Hepatocyte (in vitro differentiated cells): ENCODE data around the gene NMRK1. TPM values are rescaled to one million over a fixed set of nuclear protein-coding genes. Genes with fewer than 3 reads are reported as not detected.

ENCODE experiments used
- DNase-seq: peaks from one replicate; pipeline ENCODE4 v3.0.0-alpha.2; 2016; ENCODE audit warnings: low spot score
- H2AFZ ChIP-seq: fragments of 200-600 bp; sonication (generic); 2 replicates; pipeline ENCODE4 v1.6.0; 2016; ENCODE audit warnings: antibody characterized with exemption, mild to moderate bottlenecking
- H3K27ac ChIP-seq: fragments of 200-600 bp; sonication (generic); 2 replicates; pipeline ENCODE4 v1.5.1; 2016; ENCODE audit warnings: mild to moderate bottlenecking
- H3K27me3 ChIP-seq: fragments of 200-600 bp; sonication (generic); 2 replicates; pipeline ENCODE4 v1.6.1; 2016
- H3K36me3 ChIP-seq: fragments of 200-600 bp; sonication (generic); replicated peaks from 2 replicates; pipeline ENCODE4 v1.5.1; 2016; ENCODE audit warnings: low read depth; ENCODE audit not compliant: insufficient read depth
- H3K4me1 ChIP-seq: fragments of 200-600 bp; sonication (generic); 2 replicates; pipeline ENCODE4 v1.5.1; 2016; ENCODE audit warnings: mild to moderate bottlenecking, moderate library complexity; ENCODE audit not compliant: insufficient read depth
- H3K4me2 ChIP-seq: fragments of 200-600 bp; sonication (generic); 2 replicates; pipeline ENCODE4 v1.6.0; 2016
- H3K4me3 ChIP-seq: fragments of 200-600 bp; sonication (generic); 2 replicates; pipeline ENCODE4 v1.5.1; 2016; ENCODE audit warnings: mild to moderate bottlenecking
- H3K79me2 ChIP-seq: fragments of 200-600 bp; sonication (generic); 2 replicates; pipeline ENCODE4 v1.6.0; 2017; ENCODE audit warnings: mild to moderate bottlenecking
- H3K9me2 ChIP-seq: fragments of 200-600 bp; sonication (generic); replicated peaks from 2 replicates; pipeline ENCODE4 v1.6.0; 2017; ENCODE audit warnings: mild to moderate bottlenecking; ENCODE audit not compliant: insufficient read depth
- H3K9me3 ChIP-seq: fragments of 200-600 bp; sonication (generic); 2 replicates; pipeline ENCODE4 v1.5.1; 2016; ENCODE audit warnings: low read depth, mild to moderate bottlenecking
- H4K20me1 ChIP-seq: fragments of 200-600 bp; sonication (generic); 2 replicates; pipeline ENCODE4 v1.6.0; 2016; ENCODE audit warnings: mild to moderate bottlenecking; ENCODE audit not compliant: insufficient read depth, poor library complexity, severe bottlenecking
- CTCF ChIP-seq: fragments of 200-600 bp; sonication (generic); IDR thresholded peaks from 2 replicates; pipeline ENCODE4 v1.5.1; 2016; ENCODE audit warnings: antibody characterized with exemption, mild to moderate bottlenecking; ENCODE audit not compliant: poor library complexity
- EZH2 ChIP-seq: fragments of 200-600 bp; sonication (generic); IDR thresholded peaks from 2 replicates; pipeline ENCODE4 v1.6.1; 2016; ENCODE audit warnings: antibody characterized with exemption, mild to moderate bottlenecking, borderline replicate concordance
- EZH2phosphoT487 ChIP-seq: fragments of 200-600 bp; sonication (generic); IDR thresholded peaks from one replicate; pipeline ENCODE4 v1.6.1; 2018; ENCODE audit warnings: antibody characterized with exemption, mild to moderate bottlenecking, low read depth, moderate library complexity; ENCODE audit not compliant: unreplicated experiment, severe bottlenecking
- WGBS: methylation state at CpG from one replicate; pipeline ENCODE4 v1.1.6; 2016; ENCODE audit warnings: low lambda C conversion rate; ENCODE audit errors: missing lambda C conversion rate; 5-methylcytosine and 5-hydroxymethylcytosine counted together
- polyA plus RNA-seq: library from polyadenylated mRNA; unstranded; fragments of >200 nt; fragmentation: Nextera tagmentation; extraction: Ambion mirVana; gene quantifications from 2 replicates; pipeline ENCODE4 v1.2.1, GENCODE V29; 2016
- total RNA-seq: library from RNA; depleted of rRNA; stranded (reverse); fragments of >200 nt; gene quantifications from 2 replicates; pipeline ENCODE4 v1.2.3, GENCODE V29; 2014

The NMRK1 gene
- total and polyA plus RNA-seq, 2 experiments from 2014 or later = 13.6 to 16.1 TPM

DNA sequence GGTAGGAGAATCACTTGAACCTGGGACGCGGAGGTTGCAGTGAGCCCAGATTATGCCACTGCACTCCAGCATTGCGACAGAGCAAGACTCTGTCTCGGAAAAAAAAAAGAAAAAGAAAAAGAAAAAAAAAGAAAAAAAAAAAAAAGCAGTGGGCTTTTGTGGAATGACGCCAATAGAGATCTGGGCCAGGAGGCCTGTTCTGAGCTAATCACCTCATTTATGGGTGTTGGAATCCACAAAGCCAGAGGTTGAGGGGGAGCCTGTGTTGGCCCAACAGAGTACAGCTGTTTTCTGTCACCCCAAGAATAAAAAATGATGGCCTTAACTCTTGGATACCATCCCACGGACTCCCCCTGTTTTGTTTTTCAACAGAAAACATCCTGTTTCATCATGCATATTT lies 18.9 kb upstream of the NMRK1 start:
- Histone ChIP-seq H3K27ac (peak overlapping the region; percentile 37), H3K9me3 (no peaks in the 10 kb centered on the region), H3K9me2 (no peaks in the 10 kb centered on the region), H3K27me3 (no peaks in the 10 kb centered on the region), H3K79me2 (peaks cover 50% of the 10 kb centered on the region), H4K20me1 (no peaks in the 10 kb centered on the region), H3K4me3 (no peak overlapping the region), H3K4me2 (no peak overlapping the region), H3K4me1 (no peaks in the 10 kb centered on the region), H2AFZ (no peak overlapping the region), H3K36me3 (no peaks in the 10 kb centered on the region)
- DNase-seq = no peak
- no peak for TF ChIP-seq EZH2
- TF ChIP-seq CTCF = no peak
- TF ChIP-seq EZH2phosphoT487 = no peak
- WGBS = 84% methylated on average over 6 of the region's 6 CpGs

DNA sequence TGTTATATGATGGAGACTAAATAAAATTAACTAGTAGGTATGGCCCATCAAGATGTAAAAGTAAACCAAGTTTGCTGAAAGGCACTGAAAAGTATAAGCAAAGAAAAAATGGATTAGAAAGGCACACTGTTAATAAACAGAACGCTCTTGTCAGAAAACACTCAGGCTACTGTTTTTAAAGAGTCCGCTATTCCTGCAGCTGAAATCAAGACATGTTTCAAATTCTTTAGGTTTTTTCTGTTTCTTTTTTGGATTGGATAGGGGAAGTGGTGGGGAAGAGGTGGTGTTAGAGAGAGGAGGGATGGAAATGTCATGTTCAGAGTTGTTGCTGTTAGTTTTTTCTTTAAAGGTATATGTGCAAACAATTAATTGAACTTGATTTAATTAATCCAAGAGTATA lies 17.9 kb upstream of the NMRK1 start:
- Histone ChIP-seq H3K79me2 (peaks cover 54% of the 10 kb centered on the region), H3K27ac (no peak overlapping the region)

DNA sequence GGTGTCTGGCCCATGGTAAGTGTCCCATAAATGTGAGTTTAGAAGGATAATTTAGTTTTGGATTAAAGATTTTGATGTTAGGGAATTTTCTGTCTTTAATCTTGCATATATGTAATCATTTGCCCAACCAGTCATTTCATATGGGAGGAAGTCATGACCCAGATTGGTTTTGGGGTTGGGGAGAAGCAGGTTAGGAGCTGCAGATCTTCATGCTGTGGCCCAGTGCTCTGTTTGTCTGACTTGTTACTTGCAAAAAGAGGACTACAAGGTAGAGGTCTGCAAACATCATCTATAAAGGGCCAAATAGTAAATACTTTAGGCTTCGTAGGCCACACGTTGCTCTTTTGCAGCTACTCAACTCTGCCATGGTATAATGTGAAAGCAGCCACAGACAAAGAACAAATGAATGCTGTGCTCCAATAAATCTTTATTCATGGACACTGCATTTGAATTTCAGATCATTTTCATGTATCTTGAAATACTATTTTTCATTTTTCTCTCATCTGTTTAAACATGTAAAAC lies 17.1 kb upstream of the NMRK1 start:
- Histone ChIP-seq H3K4me1 (no peaks in the 10 kb centered on the region), H3K79me2 (peaks cover 55% of the 10 kb centered on the region), H3K4me3 (no peak overlapping the region), H2AFZ (no peak overlapping the region), H3K9me2 (no peaks in the 10 kb centered on the region), H3K27ac (no peak overlapping the region), H3K27me3 (no peaks in the 10 kb centered on the region), H3K4me2 (no peak overlapping the region), H3K36me3 (no peaks in the 10 kb centered on the region), H4K20me1 (no peaks in the 10 kb centered on the region), H3K9me3 (no peaks in the 10 kb centered on the region)
- no peak for DNase-seq
- TF ChIP-seq CTCF = no peak
- TF ChIP-seq EZH2phosphoT487 = no peak
- no peak for TF ChIP-seq EZH2
- 82% methylated on average over 2 of the region's 2 CpGs for WGBS

More for the DNA sequence above, 17.9 kb upstream of the NMRK1 start:
- no peak for DNase-seq
- H3K9me2 ChIP-seq = no peaks in the 10 kb centered on the region
- TF ChIP-seq CTCF (no peak), EZH2phosphoT487 (no peak), EZH2 (no peak)
- no peaks in the 10 kb centered on the region for H3K9me3 ChIP-seq
- no peaks in the 10 kb centered on the region for H3K4me1 ChIP-seq
- H3K27me3 ChIP-seq = no peaks in the 10 kb centered on the region
- no peaks in the 10 kb centered on the region for H3K36me3 ChIP-seq
- no peak overlapping the region for H2AFZ ChIP-seq
- H4K20me1 ChIP-seq = no peaks in the 10 kb centered on the region
- WGBS = 28% methylated on average over 2 of the region's 2 CpGs
- H3K4me2 ChIP-seq = no peak overlapping the region
- H3K4me3 ChIP-seq = no peak overlapping the region

DNA sequence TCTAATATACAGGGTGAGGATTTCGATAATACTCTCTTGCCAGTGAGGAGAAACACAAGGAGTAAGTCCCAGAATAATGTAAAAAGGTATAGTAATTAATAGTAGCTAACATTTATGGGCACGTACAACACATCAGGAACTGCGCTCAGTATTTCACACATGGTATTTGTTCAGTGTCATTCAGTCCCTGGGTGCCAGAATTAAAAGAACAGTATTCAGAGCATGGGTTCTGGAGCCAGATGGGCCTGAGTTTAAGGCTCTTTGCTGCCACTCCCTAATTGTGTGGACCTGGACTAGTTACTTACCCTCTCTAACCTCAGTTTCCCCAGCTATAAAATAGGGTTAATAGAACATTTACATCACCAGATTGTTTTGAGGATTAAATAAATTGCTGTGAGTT lies 16.7 kb upstream of the NMRK1 start:
- no peak for TF ChIP-seq EZH2phosphoT487
- no peak for TF ChIP-seq EZH2
- no peak for TF ChIP-seq CTCF
- Histone ChIP-seq H3K4me3 (no peak overlapping the region), H3K9me3 (no peaks in the 10 kb centered on the region), H3K36me3 (no peaks in the 10 kb centered on the region), H3K27me3 (no peaks in the 10 kb centered on the region), H3K9me2 (no peaks in the 10 kb centered on the region), H3K4me1 (no peaks in the 10 kb centered on the region), H4K20me1 (no peaks in the 10 kb centered on the region), H3K79me2 (peaks cover 56% of the 10 kb centered on the region), H2AFZ (no peak overlapping the region), H3K4me2 (no peak overlapping the region), H3K27ac (no peak overlapping the region)
- DNase-seq = no peak
- 97% methylated on average over 3 of the region's 3 CpGs for WGBS
